GM12892 (cell line): Measurements from ENCODE around the gene ZNF70.

ENCODE experiments used
- POLR2A ChIP-seq: IDR thresholded peaks from 2 replicates; pipeline ENCODE4 v1.6.1; 2011; ENCODE audit warnings: low read depth, low read length, control low read depth
- POLR2AphosphoS5 ChIP-seq: IDR thresholded peaks from 2 replicates; pipeline ENCODE4 v1.6.1; 2011; ENCODE audit warnings: low read depth, low read length, control low read depth
- TAF1 ChIP-seq: IDR thresholded peaks from 2 replicates; pipeline ENCODE4 v1.6.1; 2011; ENCODE audit warnings: low read depth, mild to moderate bottlenecking, control low read depth, low read length, borderline replicate concordance

DNA sequence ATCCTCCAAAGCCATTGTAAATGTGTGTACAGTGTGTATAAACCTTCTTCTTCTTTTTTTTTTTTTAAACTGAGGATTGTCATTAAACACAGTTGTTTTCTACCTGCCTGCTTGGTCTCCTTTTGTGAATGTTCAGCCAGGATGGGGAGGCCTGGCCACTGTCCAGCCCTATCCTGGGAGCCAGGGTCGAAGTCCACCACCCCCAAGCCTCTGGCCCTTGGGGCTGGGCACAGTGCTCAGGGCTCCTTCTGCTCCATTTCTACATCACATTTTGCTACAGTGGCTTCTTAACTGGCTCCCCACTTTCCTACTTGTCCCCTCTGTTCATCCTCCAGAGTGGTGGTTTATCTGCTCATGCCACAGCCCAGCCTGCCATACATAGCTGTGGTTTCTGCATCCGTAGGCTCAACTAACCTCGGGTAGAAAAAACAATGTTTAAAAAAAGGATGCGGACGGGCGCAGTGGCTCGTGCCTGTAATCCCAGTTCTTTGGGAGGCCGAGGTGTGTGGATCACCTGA, 33.4 kb upstream of the ZNF70 start:
- TF ChIP-seq POLR2A: no peak
- TF ChIP-seq TAF1: no peak
- no peak for TF ChIP-seq POLR2AphosphoS5
